Measurements from ENCODE around the gene ANKRA2. TPM values are rescaled to one million over a fixed set of nuclear protein-coding genes. Genes with fewer than 3 reads are reported as not detected.

The ANKRA2 gene
- total and polyA plus RNA-seq, 2 of the 4 experiments (the other 2 are of a cell fraction) = 10.8 to 12.5 TPM

DNA sequence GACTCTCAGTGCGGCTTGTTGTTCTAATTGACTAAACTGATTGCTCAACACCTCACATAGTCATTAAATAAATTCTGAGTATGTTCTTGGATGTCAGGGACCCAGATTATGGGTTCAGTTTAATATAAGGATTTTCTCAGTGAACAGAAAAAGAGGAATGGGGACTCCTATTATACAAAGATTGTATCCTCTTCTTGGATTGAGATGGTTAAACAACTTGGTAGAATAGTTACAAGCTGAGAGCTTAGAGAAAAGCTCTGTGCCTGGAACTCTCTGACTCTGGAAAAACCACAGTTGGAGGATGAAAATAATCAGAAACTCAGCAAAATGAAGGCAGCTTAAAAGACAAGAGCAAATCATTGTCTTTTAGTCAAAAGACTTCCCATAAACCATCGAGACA is 30.5 kb downstream of the ANKRA2 start:
- no peak overlapping the region for H2BK5ac ChIP-seq (ENCODE audit: low read depth, low read length, poor library complexity, severe bottlenecking)
- no peak overlapping the region for H3K56ac ChIP-seq (ENCODE audit: extremely low read depth, insufficient read depth, low read length)
- BruUV-seq (replicated peaks) = no TSS peak
- no peak overlapping the region for H2BK120ac ChIP-seq (ENCODE audit: low read depth, low read length)
- dilution Hi-C loops (cut with HindIII; ENCODE audit: low sequenced_read_pairs, unreplicated experiment) (no loop called here), intact Hi-C loops (cut with micrococcal nuclease) (loop anchor here (5.0 kb wide), 1 partner anchor 318 kb away; no protein-coding TSS in a partner anchor), in situ Hi-C loops (cut with MboI; ENCODE audit: low sequenced_read_pairs) (no loop called here)
- no peaks in the 10 kb centered on the region for H4K20me1 ChIP-seq (ENCODE audit: insufficient read depth, low read length)
- H3K27ac ChIP-seq (ENCODE audit: insufficient read depth, low read length) = no peak overlapping the region
- H3K14ac ChIP-seq (replicated peaks; ENCODE audit: low read depth, low read length) = no peak overlapping the region
- no peaks in the 10 kb centered on the region for H3K36me3 ChIP-seq (ENCODE audit: control insufficient read depth, insufficient read depth, low read length)
- no peak overlapping the region for H3K23ac ChIP-seq (ENCODE audit: low read depth, low read length)
- no peak overlapping the region for H4K91ac ChIP-seq (ENCODE audit: insufficient read depth, low read depth, low read length)
- H3K4me2 ChIP-seq (ENCODE audit: low read depth, low read length) = no peak overlapping the region
- H2AK9ac ChIP-seq (replicated peaks; ENCODE audit: low read depth, low read length, poor library complexity) = no peak overlapping the region
- no peak overlapping the region for H4K8ac ChIP-seq (ENCODE audit: low read depth in 2 of 2, low read length in 2 of 2)
- H3K4ac ChIP-seq (ENCODE audit: low read depth, low read length) = no peak overlapping the region
- TF ChIP-seq SMC3 (IDR thresholded peaks at IDR 0.05; ENCODE audit: low read depth, low read length) (no peak), RAD21 (IDR thresholded peaks at IDR 0.05; ENCODE audit: low read length) (no peak), CEBPB (IDR thresholded peaks at IDR 0.05; ENCODE audit: low read depth, low read length) (no peak), RCOR1 (IDR thresholded peaks at IDR 0.05; ENCODE audit: insufficient replicate concordance, low read length) (no peak), BHLHE40 (IDR thresholded peaks at IDR 0.05; ENCODE audit: low read depth, low read length) (no peak), RFX5 (IDR thresholded peaks at IDR 0.05; ENCODE audit: low read depth, low read length) (no peak), FOS (IDR thresholded peaks at IDR 0.05; ENCODE audit: low read depth, low read length) (no peak)
- TF ChIP-seq, protein P1, sequence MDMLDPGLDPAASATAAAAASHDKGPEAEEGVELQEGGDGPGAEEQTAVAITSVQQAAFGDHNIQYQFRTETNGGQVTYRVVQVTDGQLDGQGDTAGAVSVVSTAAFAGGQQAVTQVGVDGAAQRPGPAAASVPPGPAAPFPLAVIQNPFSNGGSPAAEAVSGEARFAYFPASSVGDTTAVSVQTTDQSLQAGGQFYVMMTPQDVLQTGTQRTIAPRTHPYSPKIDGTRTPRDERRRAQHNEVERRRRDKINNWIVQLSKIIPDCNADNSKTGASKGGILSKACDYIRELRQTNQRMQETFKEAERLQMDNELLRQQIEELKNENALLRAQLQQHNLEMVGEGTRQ (IDR thresholded peaks at IDR 0.05; ENCODE audit: low read depth, low read length) = no peak
- ChIA-PET POLR2A (ENCODE audit: unreplicated experiment) (no interaction called here), CTCF (interaction anchor here (0.9 to 1.4 kb wide), 2 partner anchors 16 to 84 kb away, joined by 3 to 4 read pairs; no protein-coding TSS in a partner anchor)
- peaks cover 3% of the 10 kb centered on the region for H3K4me1 ChIP-seq (ENCODE audit: control insufficient read depth, insufficient read depth, low read length)
- no peak overlapping the region for H3K18ac ChIP-seq (ENCODE audit: low read depth, low read length)
- no peaks in the 10 kb centered on the region for H3K27me3 ChIP-seq (ENCODE audit: control insufficient read depth, insufficient read depth, low read length)
- no peak overlapping the region for H2AK5ac ChIP-seq (ENCODE audit: low read depth, low read length)
- H3K9ac ChIP-seq (ENCODE audit: low read depth, low read length) = no peak overlapping the region
- no peak overlapping the region for H3K4me3 ChIP-seq (ENCODE audit: insufficient read depth, low read depth, low read length)
- no peak for ATAC-seq (ENCODE audit: low read depth)
- WGBS, 2 experiments (ENCODE audit: extremely low coverage in 2 of 2, insufficient read length in 1 of 2) = no CpG with 5 or more reads among the region's 2 CpGs
- no peak for DNase-seq
- no peak overlapping the region for H2BK20ac ChIP-seq (ENCODE audit: low read depth, low read length)
- H4K5ac ChIP-seq (ENCODE audit: low read depth, low read length) = no peak overlapping the region
- no peaks in the 10 kb centered on the region for H3K79me1 ChIP-seq (ENCODE audit: low read depth in 1 of 2, low read length in 2 of 2)
- no peaks in the 10 kb centered on the region for H3K9me3 ChIP-seq (ENCODE audit: control insufficient read depth, insufficient read depth, low read length)
- H3K9me1 ChIP-seq (ENCODE audit: insufficient read depth, low read length) = peaks cover 6% of the 10 kb centered on the region; the same call in 1 of the 2 replicates
- H2BK15ac ChIP-seq (ENCODE audit: low read depth, low read length) = no peak overlapping the region
- H2AFZ ChIP-seq (replicated peaks; ENCODE audit: low read length, poor library complexity) = no peak overlapping the region
